Left lung (tissue), 14 donors: Measurements from ENCODE around the gene TRRAP. TPM values are rescaled to one million over a fixed set of nuclear protein-coding genes. Genes with fewer than 3 reads are reported as not detected.
A peak's percentile ranks its signal among the peaks of the same experiment; 100 is the strongest.

ENCODE experiments used
- ATAC-seq: fragments of 200-7000 bp; cut with Tn5 transposase; one replicate; pipeline ENCODE4 v1.9.1; 2020; ENCODE audit warnings: moderate library complexity
- DNase-seq, 4 donors: peaks; one replicate each; pipeline ENCODE4 v3.0.0-alpha.2; 2013 to 2020
- H3K27ac ChIP-seq, 2 donors: fragments of 200-600 bp; sonication (generic) in 1 of 2; one replicate each; pipeline versions ENCODE4 v1.5.0 to v1.8.0; 2020 to 2021
- H3K27me3 ChIP-seq, 2 donors: fragments of 200-600 bp; sonication (generic) in 1 of 2; one replicate each; pipeline versions ENCODE4 v1.5.0 to v1.8.0; 2020 to 2021
- H3K36me3 ChIP-seq, 2 donors: fragments of 200-600 bp; sonication (generic) in 1 of 2; one replicate each; pipeline versions ENCODE4 v1.5.0 to v1.8.0; 2020 to 2021
- H3K4me1 ChIP-seq, 2 donors: fragments of 200-600 bp; one replicate each; pipeline ENCODE4 v1.8.0; 2021
- H3K4me3 ChIP-seq, 2 donors: fragments of 200-600 bp; sonication (generic) in 1 of 2; one replicate each; pipeline versions ENCODE4 v1.5.0 to v1.8.0; 2020 to 2021; ENCODE audit warnings: mild to moderate bottlenecking in 1 of 2
- H3K9me3 ChIP-seq, 2 donors: fragments of 200-600 bp; sonication (generic) in 1 of 2; one replicate each; pipeline versions ENCODE4 v1.5.0 to v1.8.0; 2020 to 2021
- intact Hi-C, 2 donors: fragments of 100-400 bp; cut with DNase I; formaldehyde crosslinking; loops; one replicate each; pipeline versions ENCODE4 v1.11.2 to v1.14.2; 2022
- long read RNA-seq, 12 donors: library from polyadenylated mRNA in 2 of 12; unstranded in 2 of 12; transcript quantifications; one replicate each; pipeline ENCODE4 v2.0.0 and lab custom pipeline, GENCODE V29; 2019 to 2026
- polyA plus RNA-seq, 6 donors: library from polyadenylated mRNA; unstranded; fragments of 120-200 nt; gene quantifications; one replicate each; pipeline ENCODE4 v1.2.1, GENCODE V29; 2013; ENCODE audit not compliant: insufficient read length in 6 of 6
- total RNA-seq, 2 donors: library from RNA; stranded (reverse); fragmentation: NEBNext Ultra II Directional; extraction: Animal tissue kit (Norgen Biotek cat#: 25700); gene quantifications; one replicate each; pipeline ENCODE4 v1.2.1, GENCODE V29; 2021
- TF ChIP-seq, protein P1 (sequence below), 2 donors: fragments of 200-600 bp; sonication (generic) in 1 of 2; IDR thresholded peaks; one replicate each; pipeline versions ENCODE4 v1.5.0 to v1.8.0; 2021; ENCODE audit warnings: antibody characterized with exemption in 2 of 2
- donor health status: DM: no; HTN: yes; CAD: no.
- donor health status: DM: no; HTN: no; CAD: no.

TRRAP gene
- total RNA-seq (10 to 100 TPM; 32.5 to 35.7 TPM), polyA plus RNA-seq (10 to 100 TPM; 36.3 to 40.5 (median 39.0) TPM)
- long read RNA-seq, donor 1, partial matches to known transcripts, result 39 of 39 reads
- long read RNA-seq, donor 1, other reads (novel, unspliced or antisense), result 0 of 39 reads
- long read RNA-seq, donor 2, partial matches to known transcripts, result 5 of 6 reads
- long read RNA-seq, donor 2, other reads (novel, unspliced or antisense), result 0 of 6 reads
- long read RNA-seq, donor 3, partial matches to known transcripts, result 10 of 10 reads
- long read RNA-seq, donor 3, other reads (novel, unspliced or antisense), result 0 of 10 reads
- long read RNA-seq, donor 4, partial matches to known transcripts, result 1 of 1 reads
- long read RNA-seq, donor 4, other reads (novel, unspliced or antisense), result 0 of 1 reads
- long read RNA-seq, donor 5, partial matches to known transcripts, result 8 of 8 reads
- long read RNA-seq, donor 5, other reads (novel, unspliced or antisense), result 0 of 8 reads
- long read RNA-seq, donor 6, result 0 reads
- long read RNA-seq, donor 7, result 0 reads
- long read RNA-seq, donor 8, partial matches to known transcripts, result 15 of 15 reads
- long read RNA-seq, donor 8, other reads (novel, unspliced or antisense), result 0 of 15 reads
- long read RNA-seq, donor 9, result 0 reads
- long read RNA-seq, donor 10, result 0 reads
- long read RNA-seq, donor 11, result 0 reads
- long read RNA-seq, donor 12, partial matches to known transcripts, result 5 of 5 reads
- long read RNA-seq, donor 12, other reads (novel, unspliced or antisense), result 0 of 5 reads

DNA sequence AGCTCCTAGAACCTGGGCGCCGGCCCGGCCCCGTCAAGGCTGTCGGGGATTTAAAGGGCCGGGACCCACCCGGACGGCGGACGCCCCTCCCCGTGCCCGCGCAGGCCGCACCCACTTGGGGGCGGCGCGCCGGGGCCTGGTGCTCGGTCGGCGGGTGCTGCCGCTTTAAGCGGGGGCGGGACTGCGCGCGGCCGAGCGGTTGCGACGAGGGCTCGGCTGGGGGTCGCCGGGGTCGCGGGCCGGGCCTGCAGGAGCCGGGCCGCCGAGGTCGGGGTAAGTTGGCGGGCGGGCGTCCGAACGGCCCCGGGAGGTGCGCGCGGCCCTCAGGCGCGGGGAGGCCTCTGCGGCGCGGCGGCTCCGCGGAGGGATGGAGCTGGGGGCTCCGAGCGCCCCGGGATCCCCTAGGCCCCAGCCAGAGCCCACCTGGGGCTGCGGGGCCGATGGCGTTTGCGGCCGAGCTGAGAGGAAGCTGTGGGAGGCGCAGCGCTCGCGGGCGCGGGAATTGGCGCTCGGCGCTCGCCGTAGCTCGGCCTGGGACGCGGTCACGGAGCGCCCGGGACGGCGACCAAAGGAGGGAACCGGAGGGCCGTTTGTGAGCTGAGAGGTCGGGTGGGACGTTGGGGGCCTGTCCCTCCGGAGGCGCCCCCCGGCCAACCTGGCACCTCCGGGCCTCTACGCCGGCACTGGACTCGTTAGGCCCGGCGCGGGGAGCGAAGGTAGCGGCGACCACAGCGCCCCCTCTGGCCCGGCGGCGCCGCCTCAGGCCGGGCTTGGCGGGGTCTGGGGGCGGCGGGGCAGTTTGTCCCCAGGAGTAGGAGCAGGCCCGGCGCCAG lies at the start of gene TRRAP:
Gene TRRAP (plus strand): TSS at position 168 of the 833 bp plus-strand sequence. CDS start 2,619 bp downstream, outside the sequence.
- no peaks in the 10 kb centered on the region for H3K27me3 ChIP-seq
- intact Hi-C loops, result no loop called here
- H3K4me1 ChIP-seq, result peaks cover 6 to 25% of the 10 kb centered on the region in 2 donors
- DNase-seq, result peak; percentile 69 to 93 (median 77)
- H3K9me3 ChIP-seq, result no peaks in the 10 kb centered on the region
- H3K27ac ChIP-seq, result peak within 1 kb of the TSS; percentile 87 to 91
- ATAC-seq, result peak; percentile 89
- H3K4me3 ChIP-seq, result peak within 1 kb of the TSS; percentile 97
- H3K36me3 ChIP-seq, result peaks cover 0 to 28% of the 10 kb centered on the region in 2 donors
- TF ChIP-seq, protein P1, sequence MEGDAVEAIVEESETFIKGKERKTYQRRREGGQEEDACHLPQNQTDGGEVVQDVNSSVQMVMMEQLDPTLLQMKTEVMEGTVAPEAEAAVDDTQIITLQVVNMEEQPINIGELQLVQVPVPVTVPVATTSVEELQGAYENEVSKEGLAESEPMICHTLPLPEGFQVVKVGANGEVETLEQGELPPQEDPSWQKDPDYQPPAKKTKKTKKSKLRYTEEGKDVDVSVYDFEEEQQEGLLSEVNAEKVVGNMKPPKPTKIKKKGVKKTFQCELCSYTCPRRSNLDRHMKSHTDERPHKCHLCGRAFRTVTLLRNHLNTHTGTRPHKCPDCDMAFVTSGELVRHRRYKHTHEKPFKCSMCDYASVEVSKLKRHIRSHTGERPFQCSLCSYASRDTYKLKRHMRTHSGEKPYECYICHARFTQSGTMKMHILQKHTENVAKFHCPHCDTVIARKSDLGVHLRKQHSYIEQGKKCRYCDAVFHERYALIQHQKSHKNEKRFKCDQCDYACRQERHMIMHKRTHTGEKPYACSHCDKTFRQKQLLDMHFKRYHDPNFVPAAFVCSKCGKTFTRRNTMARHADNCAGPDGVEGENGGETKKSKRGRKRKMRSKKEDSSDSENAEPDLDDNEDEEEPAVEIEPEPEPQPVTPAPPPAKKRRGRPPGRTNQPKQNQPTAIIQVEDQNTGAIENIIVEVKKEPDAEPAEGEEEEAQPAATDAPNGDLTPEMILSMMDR (IDR thresholded peaks at IDR 0.05), result peak; percentile 92 to 93

DNA sequence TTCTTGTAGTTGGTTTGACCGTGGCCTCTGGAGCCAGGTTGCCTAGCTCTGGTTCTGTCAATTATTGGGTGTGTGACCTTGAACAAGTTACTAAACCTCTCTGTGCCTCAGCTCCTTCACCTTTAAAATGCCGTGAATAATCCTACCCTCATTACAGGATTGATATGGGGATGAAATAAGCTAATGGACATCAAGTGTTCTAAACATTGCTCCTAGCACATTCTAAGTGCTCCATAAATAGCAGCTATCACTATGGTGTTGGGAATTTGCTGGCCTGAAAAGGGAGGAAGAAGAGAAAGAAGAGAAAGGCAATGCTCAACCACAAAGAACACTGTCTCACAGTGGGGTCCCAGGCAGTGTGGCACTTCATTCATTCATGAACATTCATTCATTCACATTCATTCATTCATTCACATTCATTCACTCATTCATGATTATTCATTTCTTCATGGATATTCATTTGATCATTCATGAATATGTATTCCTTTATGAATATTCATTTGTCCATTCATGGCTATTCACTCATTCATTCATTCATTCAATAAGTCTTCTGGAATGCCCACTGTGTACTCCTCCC lies 47.3 kb upstream of the TRRAP start:
- DNase-seq, result no peak
- Histone ChIP-seq H3K36me3 (no peaks in the 10 kb centered on the region), H3K27ac (no peak overlapping the region), H3K4me1 (no peaks in the 10 kb centered on the region), H3K4me3 (no peak overlapping the region), H3K9me3 (no peaks in the 10 kb centered on the region), H3K27me3 (peaks cover 0 to 20% of the 10 kb centered on the region in 2 donors)
- intact Hi-C loops, result no loop called here
- TF ChIP-seq, protein P1 (IDR thresholded peaks at IDR 0.05), result no peak
- ATAC-seq, result no peak

DNA sequence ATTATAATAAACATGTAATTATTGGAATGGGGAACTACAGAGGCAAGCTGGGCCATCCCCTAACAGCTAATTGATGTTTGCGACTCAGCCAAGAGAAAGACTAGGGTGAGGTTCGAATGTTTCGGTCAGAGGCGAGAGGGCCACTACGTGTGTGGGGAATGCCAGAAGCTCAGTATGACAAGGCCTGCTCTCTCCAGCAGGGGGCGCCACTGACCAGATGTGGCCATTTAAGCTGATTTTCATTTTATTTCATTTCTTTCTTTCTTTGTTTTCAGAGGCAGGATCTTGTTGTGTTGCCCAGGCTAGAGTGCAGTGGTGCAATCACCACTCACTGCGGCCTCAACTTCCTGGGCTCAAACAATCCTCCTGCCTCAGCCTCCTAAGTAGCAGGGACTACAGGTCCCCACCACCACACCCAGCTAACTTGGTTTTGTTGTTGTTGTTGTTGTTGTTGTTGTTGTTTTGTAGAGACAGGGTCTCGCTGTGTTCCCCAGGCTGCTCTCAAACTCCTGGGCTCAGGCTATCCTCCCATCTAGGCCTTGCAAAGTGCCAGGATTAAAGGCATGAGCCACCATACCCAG lies 46.6 kb upstream of the TRRAP start:
- DNase-seq, result no peak
- TF ChIP-seq, protein P1 (IDR thresholded peaks at IDR 0.05), result peak; percentile 22 to 58
- ATAC-seq, result peak; percentile 27

DNA sequence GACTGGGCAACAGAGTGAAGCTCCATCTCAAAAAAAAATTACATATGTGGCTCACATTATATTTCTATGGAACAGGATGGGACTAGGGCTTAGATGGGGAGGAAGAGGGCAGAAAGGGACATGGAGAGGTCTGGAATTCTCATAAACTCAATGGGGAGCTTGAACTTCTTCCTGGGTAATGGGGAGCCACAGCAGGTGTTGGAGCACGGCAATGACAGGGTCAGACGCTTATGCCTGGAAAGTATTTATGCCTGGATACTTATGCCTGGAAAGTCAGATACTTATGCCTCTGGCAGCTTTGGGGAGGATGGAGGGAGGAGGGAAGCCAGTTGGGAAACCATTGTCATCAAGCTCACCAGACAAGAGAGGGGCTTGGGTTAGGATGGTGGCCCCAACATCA lies 45.3 kb upstream of the TRRAP start:
- Histone ChIP-seq H3K27ac (no peak overlapping the region), H3K27me3 (peaks cover 0 to 23% of the 10 kb centered on the region in 2 donors), H3K4me3 (no peak overlapping the region), H3K4me1 (no peaks in the 10 kb centered on the region), H3K9me3 (no peaks in the 10 kb centered on the region), H3K36me3 (no peaks in the 10 kb centered on the region)
- ATAC-seq, result no peak
- intact Hi-C loops, result no loop called here
- DNase-seq, result no peak
- TF ChIP-seq, protein P1 (IDR thresholded peaks at IDR 0.05), result no peak

More for the DNA sequence above, 46.6 kb upstream of the TRRAP start:
- no peaks in the 10 kb centered on the region for H3K9me3 ChIP-seq
- H3K4me3 ChIP-seq, result no peak overlapping the region
- H3K4me1 ChIP-seq, result no peaks in the 10 kb centered on the region
- intact Hi-C loops, result no loop called here
- H3K36me3 ChIP-seq, result no peaks in the 10 kb centered on the region
- no peak overlapping the region for H3K27ac ChIP-seq
- peaks cover 0 to 20% of the 10 kb centered on the region in 2 donors for H3K27me3 ChIP-seq
